H1 (cell line): ENCODE measurements around the gene SLC12A4. TPM values are rescaled to one million over a fixed set of nuclear protein-coding genes. Genes with fewer than 3 reads are reported as not detected.
A peak's percentile ranks its signal among the peaks of the same experiment; 100 is the strongest.

Experiments
- CTCF ChIA-PET: fragments of 300-600 bp; sonication (Branson Sonifier 250); formaldehyde crosslinking; loops from one replicate; lab custom pipeline; 2021; ENCODE audit not compliant: partially characterized antibody; lab: Charles Lee
- POLR2A ChIA-PET: fragments of 300-600 bp; sonication (Branson Sonifier 250); formaldehyde crosslinking; loops from one replicate; lab custom pipeline; 2021; ENCODE audit warnings: inconsistent platforms; ENCODE audit not compliant: partially characterized antibody; lab: Charles Lee
- DNase-seq, 2 experiments: peaks; one replicate each; pipeline versions ENCODE4 v3.0.0 to v3.0.0-alpha.2; 2010 to 2022; ENCODE audit warnings: low spot score in 2 of 2, low read depth in 1 of 2, mixed read lengths in 1 of 2
- FAIRE-seq: peaks from 2 replicates; lab custom pipeline; 2011; peaks lifted over from hg19 to GRCh38; lab: Jason Lieb, UNC
- H2AFZ ChIP-seq: 2 replicates; pipeline ENCODE4 v1.8.1; 2012; ENCODE audit warnings: low read length, inconsistent platforms
- H2AK5ac ChIP-seq: 2 replicates; pipeline ENCODE4 v1.6.1; 2013; ENCODE audit warnings: low read depth, low read length
- H2BK120ac ChIP-seq: replicated peaks from 2 replicates; pipeline ENCODE3; 2013; ENCODE audit warnings: low read depth, low read length, inconsistent platforms
- H2BK12ac ChIP-seq: 2 replicates; pipeline ENCODE4 v1.6.1; 2013; ENCODE audit warnings: low read depth, low read length
- H2BK15ac ChIP-seq: 2 replicates; pipeline ENCODE4 v1.6.1; 2013; ENCODE audit warnings: low read length
- H2BK20ac ChIP-seq: 2 replicates; pipeline ENCODE4 v1.6.1; 2013; ENCODE audit warnings: low read length
- H2BK5ac ChIP-seq: 2 replicates; pipeline ENCODE4 v1.6.1; 2013; ENCODE audit warnings: low read depth, low read length
- H3K14ac ChIP-seq: 2 replicates; pipeline ENCODE4 v1.6.1; 2013; ENCODE audit warnings: inconsistent platforms; ENCODE audit not compliant: insufficient read length
- H3K18ac ChIP-seq: 2 replicates; pipeline ENCODE4 v1.6.1; 2013; ENCODE audit warnings: low read length; ENCODE audit errors: extremely low read depth
- H3K23ac ChIP-seq: 2 replicates; pipeline ENCODE4 v1.6.1; 2013; ENCODE audit warnings: inconsistent platforms; ENCODE audit not compliant: insufficient read length
- H3K23me2 ChIP-seq: 2 replicates; pipeline ENCODE4 v1.6.1; 2013; ENCODE audit warnings: low read depth, low read length
- H3K27ac ChIP-seq: 2 replicates; pipeline ENCODE4 v1.6.1; 2011; ENCODE audit warnings: low read depth, low read length, inconsistent platforms
- H3K27me3 ChIP-seq, 4 experiments: replicated peaks in 1 of 4; 1 replicate in 1 of 4; 2 replicates in 3 of 4; pipeline versions ENCODE4 v1.6.1 to v1.8.1; 2011 to 2013; ENCODE audit warnings: low read length in 3 of 4, mild to moderate bottlenecking in 3 of 4, inconsistent platforms in 2 of 4, mixed read lengths in 2 of 4, moderate library complexity in 1 of 4; ENCODE audit not compliant: control insufficient read depth in 3 of 4, insufficient read depth in 3 of 4; ENCODE audit errors: extremely low read depth in 1 of 4
- H3K36me3 ChIP-seq, 4 experiments: 2 replicates each; pipeline versions ENCODE4 v1.6.1 to v1.8.1; 2011 to 2013; ENCODE audit warnings: mild to moderate bottlenecking in 4 of 4, low read length in 3 of 4, moderate library complexity in 2 of 4, control low read depth in 1 of 4, inconsistent platforms in 1 of 4; ENCODE audit not compliant: insufficient read depth in 4 of 4, control insufficient read depth in 2 of 4
- H3K4ac ChIP-seq: replicated peaks from 2 replicates; pipeline ENCODE3; 2013; ENCODE audit warnings: low read length, low read depth, mixed read lengths, inconsistent platforms; ENCODE audit not compliant: insufficient read length
- H3K4me1 ChIP-seq, 4 experiments: replicated peaks in 1 of 4; 1 replicate in 1 of 4; 2 replicates in 3 of 4; pipeline versions ENCODE4 v1.6.1 to v1.8.1; 2011 to 2013; ENCODE audit warnings: low read length in 3 of 4, inconsistent platforms in 2 of 4, mixed read lengths in 1 of 4; ENCODE audit not compliant: insufficient read depth in 4 of 4, control insufficient read depth in 3 of 4
- H3K4me2 ChIP-seq, 2 experiments: 2 replicates each; pipeline versions ENCODE4 v1.6.1 to v1.8.1; 2011 to 2013; ENCODE audit warnings: low read depth in 2 of 2, low read length in 2 of 2, control low read depth in 1 of 2, inconsistent platforms in 1 of 2, mild to moderate bottlenecking in 1 of 2; ENCODE audit not compliant: insufficient read depth in 1 of 2
- H3K4me3 ChIP-seq, 4 experiments: fragments of 200-600, 300-600 bp in 1 of 4; sonication (generic), shearing (Covaris generic), sonication (Bioruptor Twin) in 1 of 4; 2 replicates each; pipeline versions ENCODE4 v1.5.1 to v1.8.1; 2011 to 2016; ENCODE audit warnings: low read length in 4 of 4, low read depth in 3 of 4, control low read depth in 2 of 4, inconsistent platforms in 2 of 4, mild to moderate bottlenecking in 2 of 4, mixed read lengths in 1 of 4, moderate library complexity in 1 of 4; ENCODE audit not compliant: insufficient read depth in 2 of 4; ENCODE audit errors: extremely low read depth in 1 of 4
- H3K56ac ChIP-seq: replicated peaks from 2 replicates; pipeline ENCODE3; 2013; ENCODE audit warnings: low read depth, mild to moderate bottlenecking, mixed read lengths, low read length, inconsistent platforms; ENCODE audit not compliant: insufficient read length
- H3K79me1 ChIP-seq: 2 replicates; pipeline ENCODE4 v1.6.1; 2013; ENCODE audit warnings: low read depth, low read length, control low read depth
- H3K79me2 ChIP-seq, 2 experiments: 2 replicates each; pipeline versions ENCODE4 v1.6.1 to v1.8.1; 2012 to 2013; ENCODE audit warnings: low read length in 2 of 2, mild to moderate bottlenecking in 2 of 2, inconsistent platforms in 1 of 2; ENCODE audit not compliant: insufficient read depth in 2 of 2, control insufficient read depth in 1 of 2
- H3K9ac ChIP-seq, 4 experiments: replicated peaks in 1 of 4; 1 replicate in 1 of 4; 2 replicates in 3 of 4; pipeline versions ENCODE4 v1.6.1 to v1.8.1; 2011 to 2013; ENCODE audit warnings: low read depth in 3 of 4, low read length in 3 of 4, control low read depth in 2 of 4, mild to moderate bottlenecking in 2 of 4, moderate library complexity in 2 of 4, inconsistent platforms in 1 of 4; ENCODE audit errors: extremely low read depth in 1 of 4
- H3K9me3 ChIP-seq, 2 experiments: 2 replicates each; pipeline versions ENCODE4 v1.6.1 to v1.8.1; 2012 to 2013; ENCODE audit warnings: mild to moderate bottlenecking in 2 of 2, moderate library complexity in 2 of 2, control low read depth in 1 of 2, inconsistent platforms in 1 of 2, low read depth in 1 of 2, low read length in 1 of 2, mixed read lengths in 1 of 2; ENCODE audit not compliant: insufficient read depth in 2 of 2
- H4K20me1 ChIP-seq, 2 experiments: replicated peaks in 1 of 2; 2 replicates each; pipeline versions ENCODE3 to v1.8.1; 2011 to 2013; ENCODE audit warnings: inconsistent platforms in 2 of 2, low read length in 2 of 2, mild to moderate bottlenecking in 1 of 2; ENCODE audit not compliant: insufficient read depth in 2 of 2, control insufficient read depth in 1 of 2
- H4K5ac ChIP-seq: 2 replicates; pipeline ENCODE4 v1.6.1; 2013; ENCODE audit warnings: low read length, low read depth, mixed read lengths, inconsistent platforms; ENCODE audit not compliant: insufficient read length
- H4K8ac ChIP-seq: 2 replicates; pipeline ENCODE4 v1.8.0; 2013; ENCODE audit warnings: mild to moderate bottlenecking, moderate library complexity, low read length, inconsistent platforms; ENCODE audit not compliant: insufficient read depth; ENCODE audit errors: extremely low read depth
- H4K91ac ChIP-seq: replicated peaks from 2 replicates; pipeline ENCODE3; 2013; ENCODE audit warnings: low read length, mixed read lengths, inconsistent platforms; ENCODE audit not compliant: insufficient read length
- ATF3 ChIP-seq: IDR thresholded peaks from 2 replicates; pipeline ENCODE4 v1.6.1; 2011; ENCODE audit warnings: low read depth, mild to moderate bottlenecking, low read length; ENCODE audit not compliant: insufficient read depth
- FOSL1 ChIP-seq: IDR thresholded peaks from 2 replicates; pipeline ENCODE4 v1.6.1; 2011; ENCODE audit warnings: mild to moderate bottlenecking, low read depth, low read length, moderate library complexity; ENCODE audit not compliant: insufficient read depth
- KDM4A ChIP-seq: IDR thresholded peaks from one replicate; pipeline ENCODE4 v1.7.1; 2012; ENCODE audit warnings: low read depth, mild to moderate bottlenecking, moderate library complexity, low read length, inconsistent platforms; ENCODE audit not compliant: severe bottlenecking
- MAX ChIP-seq: IDR thresholded peaks from 2 replicates; pipeline ENCODE4 v1.6.1; 2012; ENCODE audit warnings: inconsistent platforms
- SAP30 ChIP-seq: fragments of 300-600 bp; sonication (generic); IDR thresholded peaks from 2 replicates; pipeline ENCODE4 v1.7.1; 2012; ENCODE audit warnings: low read length, moderate library complexity, mild to moderate bottlenecking, inconsistent platforms; ENCODE audit not compliant: insufficient read depth, insufficient replicate concordance
- TEAD4 ChIP-seq: IDR thresholded peaks from 2 replicates; pipeline ENCODE4 v1.6.1; 2012; ENCODE audit warnings: low read depth, low read length, inconsistent platforms, mixed read lengths
- WGBS, 2 experiments: shearing (Covaris generic) in 1 of 2; methylation state at CpG; one replicate each; pipeline versions ENCODE4 v1.1.6 to v1.1.7; 2013 to 2015; ENCODE audit warnings: low lambda C conversion rate in 2 of 2, mixed read lengths in 2 of 2, inconsistent platforms in 1 of 2, low coverage in 1 of 2, missing lambda C conversion rate in 1 of 2; ENCODE audit not compliant: insufficient replicate concordance in 2 of 2, insufficient coverage in 1 of 2, insufficient read length in 1 of 2; ENCODE audit errors: extremely low coverage in 1 of 2, missing lambda C conversion rate in 1 of 2; 5-methylcytosine and 5-hydroxymethylcytosine counted together
- polyA plus RNA-seq, 7 experiments: library from polyadenylated mRNA; depleted of rRNA in 3 of 7; stranded (reverse) in 5 of 7; unstranded in 2 of 7; fragments of >200 nt in 5 of 7; fragments of 200-250 nt in 2 of 7; gene quantifications; 1 replicate in 5 of 7; 2 replicates in 1 of 7; 4 replicates in 1 of 7; pipeline versions ENCODE4 v1.2.1 to v1.2.3, GENCODE V29; 2011 to 2013; ENCODE audit warnings: missing spikeins in 2 of 7, mixed read lengths in 2 of 7
- total RNA-seq: library from RNA; stranded (reverse); fragmentation: NEBNext Ultra II Directional; extraction: Animal tissue kit (Norgen Biotek cat#: 25700); gene quantifications from 2 replicates; pipeline ENCODE4 v1.2.1, GENCODE V29; 2021

The SLC12A4 gene
- total and polyA plus RNA-seq, 2 of the 8 experiments (the other 6 are each of a cell fraction or from before 2014, with no cell fraction given): 41.3 to 49.3 TPM

DNA sequence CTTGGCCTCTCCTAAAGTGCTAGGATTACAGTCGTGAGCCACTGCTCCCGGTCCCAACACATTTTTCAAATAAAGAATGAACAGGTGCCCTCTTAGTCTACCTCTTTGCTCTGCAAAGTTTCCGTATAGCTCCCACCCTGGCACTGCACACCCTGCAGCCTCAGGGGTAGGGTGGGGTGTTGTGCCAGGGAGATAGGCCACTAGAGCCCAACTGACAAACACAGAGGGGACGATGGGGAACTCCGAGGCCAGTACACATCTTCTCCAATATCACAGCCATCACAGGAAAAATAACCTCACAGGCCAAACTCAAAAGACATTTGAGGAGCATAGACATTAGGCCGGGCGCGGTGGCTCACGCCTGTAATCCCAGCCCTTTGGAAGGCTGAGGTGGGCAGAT lies 2.7 kb upstream of the SLC12A4 start:
- no peak overlapping the region for H2BK20ac ChIP-seq
- WGBS, 2 experiments: 92% methylated on average over 9 of the region's 9 CpGs; no CpG with 5 or more reads in 1 of the 2 experiments
- no peak overlapping the region for H3K4ac ChIP-seq
- H3K79me1 ChIP-seq: peaks cover 12% of the 10 kb centered on the region; the same call in 1 of the 2 replicates
- no peak overlapping the region for H4K8ac ChIP-seq
- no peak overlapping the region for H3K27ac ChIP-seq
- peaks cover 0 to 4% of the 10 kb centered on the region in 2 experiments; a peak in 2 of 4 replicates for H3K79me2 ChIP-seq
- no peak overlapping the region for H2BK15ac ChIP-seq
- no peaks in the 10 kb centered on the region for H3K9me3 ChIP-seq
- peaks cover 6 to 14% (median 11%) of the 10 kb centered on the region in 4 experiments for H3K4me1 ChIP-seq
- peak overlapping the region; percentile 54 for H4K91ac ChIP-seq
- H2BK120ac ChIP-seq: no peak overlapping the region
- H3K27me3 ChIP-seq: no peaks in the 10 kb centered on the region
- H2BK12ac ChIP-seq: no peak overlapping the region
- H3K56ac ChIP-seq: no peak overlapping the region
- H3K14ac ChIP-seq: no peak overlapping the region
- H2BK5ac ChIP-seq: no peak overlapping the region; the same call in 1 of the 2 replicates
- no peak for TF ChIP-seq ATF3
- TF ChIP-seq SAP30: no peak
- TF ChIP-seq KDM4A: no peak
- TF ChIP-seq TEAD4: no peak
- TF ChIP-seq MAX: no peak
- TF ChIP-seq FOSL1: no peak
- TF ChIP-seq, all 59 proteins: peak for 0
- H2AK5ac ChIP-seq: no peak overlapping the region
- POLR2A ChIA-PET: no interaction called here
- DNase-seq: no peak
- peaks cover 0 to 9% of the 10 kb centered on the region in 2 experiments for H4K20me1 ChIP-seq
- H3K4me2 ChIP-seq: no peak overlapping the region
- CTCF ChIA-PET: interaction anchor here (0.7 to 5.2 kb wide), 5 partner anchors 11 to 94 kb away, joined by 3 to 27 read pairs (median 3); partner anchors contain the start of gene DPEP3
- H3K36me3 ChIP-seq: no peaks in the 10 kb centered on the region
- no peak for FAIRE-seq
- no peak overlapping the region for H3K9ac ChIP-seq
- no peak overlapping the region; the same call in 1 of the 2 replicates for H3K18ac ChIP-seq
- no peak overlapping the region for H3K4me3 ChIP-seq
- no peak overlapping the region for H2AFZ ChIP-seq
- no peak overlapping the region for H3K23ac ChIP-seq
- H4K5ac ChIP-seq: no peak overlapping the region
- peaks cover 7% of the 10 kb centered on the region; the same call in 1 of the 2 replicates for H3K23me2 ChIP-seq
